ENCODE results near the gene GRIK2. TPM values are rescaled to one million over a fixed set of nuclear protein-coding genes. Genes with fewer than 3 reads are reported as not detected.

GRIK2 gene
- polyA plus RNA-seq, 3 donors: 12.4 to 19.0 (median 14.6) TPM

GRCh38 chr6:101878554-101879276, 485.2 kb downstream of the GRIK2 start:
- no peak for DNase-seq

- DNase-seq: no peak
Measured at GRCh38 chr6:101879782-101880181, 486.3 kb downstream of the GRIK2 start.

- DNase-seq: no peak
Measured at GRCh38 chr6:101883505-101883904, 490.0 kb downstream of the GRIK2 start.

GRCh38 chr6:101887532-101887931, 494.0 kb downstream of the GRIK2 start:
- DNase-seq: no peak

GRCh38 chr6:101907356-101908217, 514.1 kb downstream of the GRIK2 start:
- DNase-seq: no peak

GRCh38 chr6:101909366-101909765, 515.9 kb downstream of the GRIK2 start:
- DNase-seq: no peak

GRCh38 chr6:101912311-101912710, 518.8 kb downstream of the GRIK2 start:
- DNase-seq: no peak

GRCh38 chr6:101918471-101918870, 525.0 kb downstream of the GRIK2 start:
- DNase-seq: no peak

- no peak for DNase-seq
Measured at GRCh38 chr6:101921829-101922450, 528.4 kb downstream of the GRIK2 start.

- no peak for DNase-seq
Measured at GRCh38 chr6:101926149-101926925, 532.8 kb downstream of the GRIK2 start.

- DNase-seq: no peak
Measured at GRCh38 chr6:101931766-101932165, 538.3 kb downstream of the GRIK2 start.

- DNase-seq: no peak
Measured at GRCh38 chr6:101932704-101933103, 539.2 kb downstream of the GRIK2 start.

- DNase-seq: no peak
Measured at GRCh38 chr6:101935732-101936131, 542.2 kb downstream of the GRIK2 start.

GRCh38 chr6:101936516-101936915, 543.0 kb downstream of the GRIK2 start:
- no peak for DNase-seq

- no peak for DNase-seq
Measured at GRCh38 chr6:101937108-101937507, 543.6 kb downstream of the GRIK2 start.

GRCh38 chr6:101940391-101940790, 546.9 kb downstream of the GRIK2 start:
- no peak for DNase-seq

GRCh38 chr6:101956961-101957360, 563.5 kb downstream of the GRIK2 start:
- DNase-seq: no peak

- DNase-seq: no peak
Measured at GRCh38 chr6:101961357-101961756, 567.8 kb downstream of the GRIK2 start.

- no peak for DNase-seq
Measured at GRCh38 chr6:101980924-101981323, 587.4 kb downstream of the GRIK2 start.

GRCh38 chr6:101986476-101986875, 593.0 kb downstream of the GRIK2 start:
- no peak for DNase-seq

GRCh38 chr6:101992286-101992685, 598.8 kb downstream of the GRIK2 start:
- no peak for DNase-seq

GRCh38 chr6:101994521-101994920, 601.0 kb downstream of the GRIK2 start:
- DNase-seq: no peak

All from renal pelvis (tissue), 4 donors.